GM19240 (cell line): ENCODE measurements around the gene XPO6.

Source experiments
- DNase-seq: peaks from one replicate; pipeline ENCODE4 v3.0.0; 2011; ENCODE audit warnings: low spot score; ENCODE audit not compliant: insufficient read length

XPO6 gene

DNA sequence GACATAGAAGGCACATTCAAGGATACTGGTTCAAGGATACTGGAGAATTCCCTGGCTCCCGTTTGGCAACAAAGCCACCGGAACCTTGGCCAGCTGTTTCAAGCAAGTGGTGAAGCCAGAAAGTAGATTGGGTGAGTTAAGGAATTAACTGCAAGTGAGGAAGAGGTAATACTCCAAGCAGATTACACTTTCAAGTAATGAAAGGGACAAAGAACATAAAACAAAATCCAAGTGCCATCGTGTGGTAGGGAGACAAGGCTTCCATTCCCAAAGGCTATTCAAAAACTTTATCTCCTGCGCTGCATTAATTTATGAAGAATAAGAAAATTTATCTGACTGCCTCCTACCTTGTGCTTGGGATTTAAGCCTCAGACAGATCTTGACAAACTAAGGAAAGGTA is 27.8 kb downstream of the XPO6 start:
- DNase-seq = no peak

DNA sequence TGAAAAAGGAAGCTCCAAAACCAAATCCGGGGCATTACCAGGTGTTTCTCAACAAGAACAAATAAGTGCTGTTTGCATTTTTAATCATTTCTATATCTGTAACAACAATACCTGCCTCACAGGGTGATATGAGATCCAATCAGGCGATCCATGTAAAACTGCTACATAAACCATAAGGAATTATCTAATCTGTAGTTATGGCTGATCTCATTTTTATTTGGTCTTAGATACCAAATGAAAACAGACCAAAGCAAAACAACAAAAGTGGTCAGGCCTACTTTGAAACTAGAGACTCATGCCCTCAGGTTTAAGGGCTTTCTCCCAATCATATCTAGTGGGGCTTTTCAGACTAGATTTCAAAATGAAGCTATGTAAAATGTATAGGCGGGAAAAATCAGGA is 28.3 kb downstream of the XPO6 start:
- no peak for DNase-seq

DNA sequence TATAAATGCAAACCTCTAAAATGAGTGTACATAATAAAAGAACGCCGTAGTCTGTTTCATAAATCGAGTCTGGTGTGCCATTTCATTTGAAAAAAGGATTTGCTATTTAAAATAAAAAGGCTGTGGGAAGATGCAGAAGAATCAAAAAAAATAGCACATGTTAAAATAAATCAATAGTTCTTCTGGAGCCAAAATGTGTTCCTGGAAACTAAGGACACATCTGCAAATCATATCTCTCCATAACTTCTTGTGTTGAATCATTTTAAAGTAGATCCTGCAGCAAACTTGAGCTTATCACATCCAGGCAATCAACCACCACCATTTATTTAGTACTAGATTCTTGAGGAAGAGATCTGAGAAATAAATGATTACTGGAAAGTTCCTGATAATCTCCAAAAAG is 29.0 kb downstream of the XPO6 start:
- no peak for DNase-seq

DNA sequence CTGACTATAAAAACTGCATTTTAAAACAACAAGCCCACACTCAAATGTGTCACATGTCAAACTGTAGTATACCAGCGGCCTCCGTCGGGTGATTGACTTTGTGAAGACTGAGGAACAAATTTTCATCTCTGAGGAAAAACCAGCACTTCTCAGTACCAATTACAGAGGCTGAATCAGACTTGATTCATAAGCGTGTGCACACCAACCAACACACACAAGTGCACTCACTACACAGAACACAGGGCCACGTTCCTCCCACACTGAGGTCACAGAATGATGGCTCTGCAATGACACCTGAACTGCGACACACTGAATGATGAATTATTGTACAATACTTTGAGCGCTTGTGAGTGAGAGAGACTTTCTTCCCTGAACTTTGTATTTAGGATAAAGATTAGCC is 29.6 kb downstream of the XPO6 start:
- no peak for DNase-seq

DNA sequence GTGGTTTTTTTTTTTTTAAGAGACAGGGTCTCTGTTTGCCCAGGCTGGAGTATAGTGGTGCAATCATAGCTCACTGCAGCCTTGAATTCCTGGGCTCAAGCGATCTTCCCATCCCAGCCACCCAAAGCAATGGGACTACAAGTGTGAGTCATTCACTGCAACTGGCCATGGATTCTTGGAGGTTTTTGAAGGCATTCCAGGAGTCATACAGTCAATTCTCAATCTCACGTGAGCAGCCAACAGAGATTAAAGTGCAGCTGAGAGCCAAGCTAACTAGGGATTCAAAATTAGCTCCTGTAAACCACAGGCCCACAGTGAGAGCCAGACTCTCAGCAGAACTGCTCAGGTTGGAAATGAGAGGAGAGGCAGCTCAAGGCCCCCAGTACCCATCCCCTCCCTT is 30.2 kb downstream of the XPO6 start:
- no peak for DNase-seq

DNA sequence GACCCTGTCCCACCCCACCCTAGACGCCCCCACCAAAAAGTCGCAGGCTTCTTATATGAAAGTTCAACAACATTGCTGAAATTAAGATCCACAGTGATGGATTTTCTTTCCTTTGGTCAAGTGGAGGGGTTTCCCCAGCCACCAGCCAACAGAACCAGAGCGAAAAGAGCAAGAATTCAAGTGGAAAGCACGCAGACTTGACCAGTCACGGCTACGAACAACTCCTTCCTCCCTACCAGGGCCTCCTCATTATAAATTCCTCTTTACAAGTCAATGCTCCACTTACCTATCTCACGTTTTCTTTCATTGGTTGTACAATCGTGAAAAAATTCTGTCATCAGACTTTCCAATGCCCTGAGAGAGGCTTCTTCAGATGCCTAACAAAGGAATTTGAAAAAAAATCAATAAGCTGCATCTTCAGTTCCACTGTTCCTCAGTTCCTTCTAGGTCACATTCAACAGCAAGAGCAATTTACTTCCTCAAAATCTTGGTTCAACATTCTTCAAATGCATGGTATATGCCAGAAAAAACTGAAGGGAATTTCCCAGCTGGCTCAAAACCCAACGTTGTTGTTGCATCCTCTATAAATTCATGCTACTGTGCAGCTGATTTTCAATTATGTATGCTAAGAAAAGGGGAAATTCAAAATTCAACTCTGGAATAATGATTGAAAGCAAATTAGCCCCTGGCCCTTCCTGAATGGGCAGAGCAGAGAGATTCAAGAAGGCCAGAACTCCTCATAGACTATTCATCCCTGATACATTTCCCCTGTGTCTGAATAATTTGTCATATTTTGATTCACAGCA is 30.9 kb downstream of the XPO6 start:
- no peak for DNase-seq

DNA sequence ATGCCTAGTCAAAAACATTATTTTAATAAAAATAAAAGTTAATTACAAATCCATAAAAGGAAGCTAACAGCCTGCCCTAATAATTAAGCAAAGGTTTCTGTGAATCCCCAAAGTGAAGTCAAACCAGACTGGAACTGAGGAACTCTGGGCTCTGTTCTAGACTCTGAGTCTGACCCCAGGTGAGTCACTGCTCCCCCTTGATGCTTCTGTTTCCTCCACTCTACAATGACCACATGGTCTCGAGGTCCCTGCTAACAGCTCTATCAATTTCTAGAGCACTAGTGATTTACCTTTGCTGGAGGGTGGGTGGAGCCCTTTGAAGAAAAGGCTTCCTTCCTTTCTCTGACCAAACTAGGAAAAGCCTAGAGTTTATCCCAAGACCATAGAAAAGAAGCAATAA is 32.4 kb downstream of the XPO6 start:
- DNase-seq = no peak

DNA sequence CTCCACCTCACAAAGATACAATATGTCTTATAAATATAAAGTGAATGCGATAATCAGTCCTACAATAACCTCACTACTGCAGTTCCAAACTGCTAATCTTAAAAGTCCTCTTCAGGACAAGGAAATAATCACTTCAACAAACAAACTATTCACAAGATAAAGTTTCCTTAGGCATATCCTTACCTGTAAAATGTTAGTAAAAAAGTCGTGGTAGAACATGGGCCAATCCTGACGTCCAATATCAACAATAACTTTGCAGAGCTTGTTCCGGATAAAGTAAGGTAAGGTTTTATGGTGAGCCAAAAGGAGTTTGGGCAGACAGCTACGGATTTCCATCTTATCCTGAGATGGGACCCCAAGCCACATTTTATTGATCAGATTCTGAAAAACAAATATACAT is 36.0 kb downstream of the XPO6 start:
- DNase-seq = no peak

DNA sequence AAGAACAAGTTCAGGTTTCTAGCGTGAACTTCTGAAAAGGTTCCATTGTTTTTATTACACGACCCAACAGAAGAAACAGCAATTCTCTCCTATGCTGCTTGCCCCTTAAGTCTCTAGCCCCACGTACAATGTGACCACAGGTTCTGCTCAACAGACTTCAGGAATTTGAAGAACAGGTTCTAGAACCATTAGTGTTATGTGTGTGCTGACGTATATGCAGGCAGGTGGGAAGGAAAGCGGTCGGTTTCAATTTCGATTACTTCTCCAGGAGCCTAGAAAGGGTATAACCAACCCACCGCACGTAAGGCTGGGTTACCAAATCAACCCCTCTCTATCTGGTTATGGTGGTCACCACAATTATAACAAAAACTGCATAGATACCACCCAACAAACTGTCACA is 39.4 kb downstream of the XPO6 start:
- no peak for DNase-seq

DNA sequence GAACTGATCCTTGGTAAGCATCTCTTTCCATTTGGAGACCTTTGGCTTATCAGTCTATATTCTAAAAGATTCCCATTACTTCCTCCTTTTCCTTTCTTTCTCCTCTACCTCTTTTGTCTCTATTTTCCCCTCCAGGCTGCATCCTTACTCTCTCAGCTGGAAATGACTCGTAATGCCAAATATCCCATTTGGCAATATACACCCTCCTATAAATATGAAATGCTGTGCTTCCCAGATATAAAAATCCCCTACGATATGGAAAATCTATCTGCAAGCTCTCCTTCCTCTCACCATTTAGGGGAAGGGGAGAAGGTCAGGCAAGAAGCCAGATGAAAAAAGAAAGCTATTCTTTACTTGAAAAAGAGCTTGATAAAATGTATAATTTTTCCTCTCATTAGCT is 39.9 kb downstream of the XPO6 start:
- no peak for DNase-seq

DNA sequence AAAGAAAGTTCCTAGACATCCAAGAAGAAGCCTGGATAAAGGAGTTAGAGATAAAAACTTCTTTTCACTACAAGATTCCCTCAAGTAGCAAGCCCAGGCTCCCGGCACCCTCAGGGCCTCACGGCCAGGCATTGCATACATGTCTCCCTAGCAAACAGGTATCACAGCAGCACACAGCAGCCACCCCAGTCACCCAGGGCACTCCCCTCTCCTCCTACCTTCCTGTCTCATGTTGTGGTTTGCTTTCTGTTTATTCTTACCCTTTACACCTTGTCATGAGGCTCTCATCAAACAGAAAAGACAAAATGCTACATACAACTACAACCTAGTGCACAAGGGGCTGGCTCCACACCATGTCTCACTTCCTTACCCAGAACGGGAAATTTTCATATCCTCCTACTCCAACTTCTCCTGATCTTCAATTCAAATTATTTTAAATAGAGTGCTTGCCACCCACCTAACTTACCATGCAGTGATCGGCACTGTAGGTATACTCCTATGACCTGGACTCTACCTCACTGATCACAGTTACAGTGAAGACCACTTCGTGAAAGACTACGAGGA is 42.7 kb downstream of the XPO6 start:
- DNase-seq = no peak

DNA sequence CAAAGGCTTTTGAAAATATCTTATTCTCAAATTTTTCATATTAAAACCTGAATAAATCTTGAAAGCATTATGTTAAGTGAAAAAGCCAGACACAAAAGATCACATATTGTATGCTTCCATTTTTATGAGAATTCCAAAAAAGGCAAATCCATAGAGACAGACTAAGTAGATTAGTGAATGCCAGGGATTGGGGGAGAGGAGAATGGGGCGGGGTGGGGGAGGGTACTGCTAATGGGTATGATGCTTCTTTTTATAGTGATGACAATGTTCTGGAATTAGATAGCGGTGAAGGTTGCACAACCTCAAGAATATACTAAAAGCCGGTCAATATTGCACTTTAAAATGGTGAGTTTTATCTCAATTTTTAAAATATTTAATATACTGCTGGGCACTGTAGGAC is 44.0 kb downstream of the XPO6 start:
- DNase-seq = no peak

DNA sequence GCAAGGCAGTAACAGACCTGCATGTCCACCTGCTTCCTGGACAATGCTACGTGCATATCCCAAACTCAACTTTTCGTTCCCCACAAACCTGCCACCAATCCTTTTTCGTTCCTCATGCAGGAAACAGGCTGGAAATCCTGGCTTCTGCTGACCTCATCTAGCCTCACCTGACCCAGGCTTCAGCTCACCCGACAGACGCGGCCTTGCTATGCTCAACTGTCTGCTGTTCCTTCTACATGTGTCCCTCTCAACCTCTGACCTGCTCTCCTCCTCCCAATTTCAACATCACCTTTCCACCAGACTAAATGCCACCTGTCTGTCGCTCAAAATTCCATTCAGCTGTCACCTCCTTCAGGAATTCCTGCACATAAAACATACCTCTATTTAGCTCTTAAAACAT is 44.5 kb downstream of the XPO6 start:
- DNase-seq = no peak

DNA sequence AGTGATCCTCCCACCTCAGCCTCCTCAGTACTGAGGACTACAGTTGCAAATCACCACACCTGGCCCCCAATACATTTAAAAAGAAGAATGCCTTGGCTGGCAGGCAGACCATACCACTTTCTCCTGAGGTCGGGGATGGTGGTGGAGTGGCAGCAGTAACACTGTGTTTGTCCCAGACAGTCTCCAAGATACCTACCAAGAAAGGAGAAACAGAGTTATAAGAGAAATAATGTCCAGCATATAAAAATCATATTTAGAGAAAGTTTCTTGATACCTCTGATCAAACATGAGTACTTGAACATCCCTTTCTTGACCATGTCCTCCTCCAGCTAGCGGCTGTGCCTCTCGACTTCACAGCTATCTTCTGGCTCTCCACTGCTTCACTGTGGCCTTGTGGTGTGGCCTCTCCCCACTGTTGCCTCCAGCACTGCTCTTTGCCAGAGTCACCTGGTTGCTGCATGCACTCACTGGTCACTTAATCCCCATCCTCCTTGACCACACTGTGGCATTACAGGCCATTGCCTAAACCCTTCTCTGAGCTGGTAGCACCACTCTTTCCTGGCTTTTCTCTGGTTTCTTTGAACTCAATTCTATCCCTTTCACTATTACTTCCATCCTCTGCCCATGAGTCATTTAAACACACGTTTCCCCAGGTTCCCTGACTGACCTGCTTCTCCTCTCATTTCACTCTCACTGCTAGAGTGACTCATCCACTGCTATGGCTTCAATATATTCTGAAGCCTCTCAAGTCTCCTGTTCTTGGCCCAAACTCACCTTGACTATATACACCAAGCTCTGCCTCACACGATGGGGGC is 45.2 kb downstream of the XPO6 start:
- no peak for DNase-seq

DNA sequence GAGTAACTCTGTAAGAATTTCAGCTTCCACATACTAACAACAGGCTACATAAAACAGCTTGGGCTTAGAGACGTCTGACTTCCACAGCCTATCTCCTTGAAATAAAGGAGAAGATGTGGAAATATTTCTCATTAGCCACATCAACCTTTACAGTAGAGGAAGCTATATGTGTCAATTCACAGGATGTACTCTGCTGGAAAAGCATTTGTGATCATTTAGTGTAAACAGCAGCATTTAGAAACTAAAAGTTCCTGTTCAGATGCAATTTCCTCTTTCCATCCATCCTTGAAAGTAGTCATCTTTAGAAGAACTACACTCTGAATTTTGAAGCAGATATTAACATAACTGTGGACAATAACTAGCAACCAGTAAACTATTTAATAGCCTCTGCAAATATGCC is 46.2 kb downstream of the XPO6 start:
- no peak for DNase-seq

DNA sequence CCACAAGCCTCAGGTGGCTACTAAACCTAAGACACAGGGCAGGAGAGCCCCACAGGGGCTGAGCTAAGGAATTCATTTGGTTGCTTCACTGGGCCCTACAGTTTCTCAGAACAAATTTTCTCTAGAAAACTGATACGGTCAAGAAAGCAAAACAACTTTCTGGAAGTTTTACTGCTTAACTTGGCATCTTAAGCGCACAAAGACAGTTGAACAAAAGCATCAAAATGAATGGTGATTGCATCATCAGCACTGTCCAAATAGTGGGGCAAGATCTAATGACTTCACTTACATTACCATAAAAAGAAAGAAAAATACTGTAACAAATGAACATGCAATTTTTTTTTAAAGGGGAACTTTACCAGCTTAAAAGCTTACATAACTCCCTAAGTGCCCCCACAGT is 47.6 kb downstream of the XPO6 start:
- no peak for DNase-seq

DNA sequence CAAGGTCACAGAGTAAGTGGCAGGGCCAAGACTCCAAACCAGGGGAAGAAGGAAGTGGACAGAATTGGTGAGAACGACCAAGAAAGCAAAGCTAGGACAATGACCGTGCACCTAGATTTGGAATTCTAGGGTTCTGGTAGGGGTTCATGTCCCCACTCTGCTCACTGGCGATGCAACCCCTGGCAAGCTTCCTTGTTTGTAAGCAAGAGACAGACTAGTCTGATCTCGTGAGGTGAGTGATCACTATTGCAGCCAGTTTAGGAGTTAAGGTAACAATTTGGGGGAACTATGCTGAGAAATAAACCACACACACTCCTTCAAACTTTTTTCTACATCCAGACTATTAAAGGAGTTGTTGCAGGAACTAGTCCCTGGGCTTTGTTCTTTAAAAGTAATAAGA is 48.1 kb downstream of the XPO6 start:
- no peak for DNase-seq

DNA sequence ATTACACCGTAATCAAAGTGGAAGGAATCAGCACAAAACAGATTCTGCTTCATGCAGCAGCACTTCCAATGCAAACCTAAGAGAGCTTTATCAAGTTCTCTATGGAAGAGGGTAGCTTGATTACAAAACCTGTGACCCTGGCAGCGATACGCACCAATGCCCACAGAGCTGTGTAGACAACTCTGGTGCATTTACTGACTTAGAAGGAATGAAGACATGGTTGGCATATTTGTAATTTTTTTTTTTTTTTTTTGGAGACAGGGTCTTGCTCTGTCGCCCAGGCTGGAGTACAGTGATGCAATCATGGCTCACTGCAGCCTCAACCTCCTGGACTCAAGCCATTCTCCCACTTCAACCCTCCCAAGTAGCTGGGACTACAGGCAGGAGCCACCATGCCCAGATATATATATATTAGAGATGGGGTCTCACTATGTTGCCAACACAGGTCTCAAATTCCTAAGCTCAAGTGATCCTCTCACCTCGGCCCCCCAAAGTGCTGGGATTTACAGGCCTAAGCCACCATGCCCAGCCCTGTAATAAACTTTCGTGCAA is 49.4 kb downstream of the XPO6 start:
- DNase-seq = no peak

DNA sequence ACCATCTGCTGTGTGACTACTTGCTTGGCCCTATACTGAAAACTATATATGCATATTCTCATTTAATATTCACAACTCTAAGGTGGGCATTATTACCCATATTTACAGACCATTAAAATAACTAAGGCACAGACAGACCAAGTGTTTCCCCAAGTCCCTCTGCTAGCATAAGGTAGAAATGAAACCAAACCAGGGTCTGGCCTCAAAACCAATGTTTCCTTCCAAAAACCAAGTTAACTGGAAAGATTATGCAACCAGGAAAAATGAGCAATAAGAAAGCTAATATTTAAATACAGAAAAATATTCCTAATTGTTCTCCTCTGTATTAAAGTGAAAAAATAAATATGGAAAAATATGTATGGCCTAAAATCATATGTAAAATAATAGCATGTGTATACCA is 50.1 kb downstream of the XPO6 start:
- DNase-seq = no peak

DNA sequence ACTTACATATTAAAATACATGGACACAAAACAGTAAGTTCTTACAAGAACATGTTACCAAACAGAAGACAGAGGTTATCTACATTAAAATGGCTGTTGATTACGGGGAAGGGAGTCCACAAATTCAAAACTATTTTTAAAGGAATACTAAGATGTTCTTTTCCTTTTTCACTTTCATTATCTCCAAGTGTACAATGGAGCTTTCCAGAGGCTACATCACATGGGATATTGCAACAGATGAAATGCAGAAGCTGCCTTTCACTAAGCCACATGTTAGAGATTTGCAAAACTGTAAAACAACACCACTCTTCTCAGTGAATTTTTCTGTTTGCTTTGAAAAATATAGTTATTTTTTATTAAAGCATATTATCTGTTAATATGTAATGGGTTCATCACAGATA is 53.6 kb downstream of the XPO6 start:
- DNase-seq = no peak

DNA sequence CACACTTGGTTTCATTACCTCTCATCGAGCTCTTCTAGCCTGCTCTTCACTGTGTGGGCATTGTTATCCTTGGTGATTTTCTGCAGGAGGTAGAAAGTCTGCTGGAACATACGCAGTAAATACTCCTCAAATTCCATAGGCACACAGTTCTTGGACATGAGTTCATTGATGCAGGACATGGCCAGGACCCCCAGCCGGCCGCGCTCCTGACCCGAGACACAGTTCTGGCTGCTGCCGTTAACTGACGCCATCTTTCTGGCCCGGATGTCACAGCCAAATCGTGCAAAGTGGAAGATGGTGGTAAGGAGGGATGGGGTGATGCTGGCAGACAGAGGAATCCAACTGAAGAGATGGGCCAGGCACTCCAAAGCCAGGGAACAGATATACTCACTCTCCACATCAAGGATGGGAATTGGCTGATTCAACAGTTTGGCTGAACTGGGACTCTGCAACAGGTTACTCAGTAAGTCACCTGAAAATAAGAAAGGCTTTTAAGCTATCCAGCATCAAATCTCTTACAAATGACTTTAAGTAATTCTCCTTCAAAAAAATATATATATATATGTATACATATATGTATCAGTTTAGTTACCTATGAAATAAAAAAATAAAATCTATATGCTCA is 55.6 kb downstream of the XPO6 start:
- no peak for DNase-seq

DNA sequence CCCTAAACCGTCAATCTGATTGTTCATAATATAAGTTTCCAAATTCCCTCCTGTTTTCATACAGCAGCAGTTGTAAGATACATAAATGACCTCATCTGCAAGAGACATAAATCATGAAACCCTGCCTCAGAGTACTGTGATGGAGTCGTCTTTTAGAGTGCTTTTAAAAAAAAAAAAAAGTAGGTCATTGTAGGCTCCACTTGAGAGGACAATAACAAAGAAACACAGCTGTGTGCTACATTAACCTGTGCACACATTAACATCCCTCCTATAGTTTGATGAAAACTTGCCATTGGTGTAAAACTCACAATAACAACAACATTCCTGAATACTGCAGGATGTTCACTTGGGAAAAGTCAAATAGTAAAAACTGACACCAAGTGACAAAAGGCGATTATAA is 56.5 kb downstream of the XPO6 start:
- no peak for DNase-seq
